NCI-H1930 (cell line): ENCODE data around the gene KLF4.

Source experiments
- DNase-seq, 2 experiments: peaks; one replicate each; lab custom pipeline; 2025; lab: John Stamatoyannopoulos, UW

Gene KLF4

DNA sequence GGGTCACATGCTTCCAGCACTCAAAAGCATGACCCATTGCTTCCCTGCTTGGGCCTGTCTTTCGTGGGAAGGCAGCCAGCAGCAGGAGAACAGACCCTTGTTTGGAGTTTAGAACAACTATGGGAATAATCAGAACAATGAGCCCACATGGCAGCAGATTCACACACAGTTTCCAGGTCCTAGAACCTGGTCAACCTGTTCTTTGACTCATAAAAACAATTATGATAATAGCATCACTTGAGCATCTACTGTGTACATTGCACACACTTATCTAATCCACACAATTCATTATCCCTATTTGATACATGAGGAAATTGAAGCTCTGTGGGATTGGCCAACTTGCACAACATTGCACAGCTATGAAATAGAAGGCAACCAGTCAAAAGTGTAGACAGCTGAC lies 41.7 kb downstream of the KLF4 start:
- no peak for DNase-seq

DNA sequence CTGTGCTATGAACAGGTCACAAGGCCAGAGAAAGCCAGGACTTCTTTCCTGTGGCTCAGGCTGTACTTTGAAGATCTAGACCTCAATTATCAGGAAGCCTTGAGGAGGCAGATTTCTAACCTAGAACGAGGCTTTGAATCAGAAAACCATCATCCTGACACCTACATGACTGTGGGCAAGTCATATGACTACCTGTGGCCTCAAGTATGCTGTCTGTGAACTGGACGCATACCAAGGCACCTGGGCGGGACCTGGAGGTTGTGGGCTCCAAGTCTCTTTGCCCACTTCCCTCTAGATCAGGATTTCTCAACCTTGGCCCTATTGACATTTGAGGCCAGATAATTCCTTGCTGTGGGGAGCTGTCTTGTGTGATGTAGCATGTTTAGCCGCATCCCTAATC lies 42.5 kb downstream of the KLF4 start:
- no peak for DNase-seq

DNA sequence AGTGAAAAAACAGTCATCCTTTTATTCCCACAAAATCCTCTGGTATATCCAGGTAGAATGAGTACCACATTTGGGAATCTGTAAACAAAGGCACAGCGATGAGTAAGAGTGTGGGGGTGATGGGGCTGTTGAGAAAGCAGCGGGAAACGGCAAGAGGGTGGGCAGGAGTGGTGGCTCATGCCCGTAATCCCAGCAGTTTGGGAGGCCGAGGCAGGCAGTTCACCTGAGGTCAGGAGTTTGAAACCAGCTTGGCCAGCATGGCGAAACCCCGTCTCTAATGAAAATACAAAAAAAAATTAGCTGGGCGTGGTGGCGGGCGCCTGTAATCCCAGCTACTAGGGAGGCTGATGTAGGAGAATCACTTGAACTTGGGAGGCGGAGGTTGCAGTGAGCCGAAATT lies 43.1 kb downstream of the KLF4 start:
- no peak for DNase-seq

GRCh38 chr9:107443786-107444185 lies 45.8 kb downstream of the KLF4 start:
- DNase-seq: no peak

DNA sequence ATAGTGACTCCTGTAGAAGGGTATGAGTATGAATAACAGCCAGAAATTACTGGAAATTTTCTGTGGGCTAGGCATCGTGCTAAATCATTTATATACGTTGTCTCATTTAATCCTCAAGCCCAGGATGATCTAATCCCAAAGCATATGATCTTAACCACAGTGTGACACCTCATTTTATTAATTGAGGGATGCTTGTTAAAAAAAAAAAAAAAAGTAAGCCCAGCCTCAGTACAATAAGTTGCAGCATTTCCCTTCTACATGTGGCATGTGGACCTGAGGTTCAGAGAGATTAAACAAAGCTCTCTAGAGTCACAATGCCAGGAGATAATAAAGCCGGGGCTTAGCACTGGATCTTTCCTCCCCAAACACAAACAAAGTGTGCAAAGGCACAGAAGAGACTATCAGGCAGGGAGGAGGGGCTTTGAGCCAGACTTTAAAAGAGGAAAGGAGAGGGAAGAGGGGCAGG lies 49.5 kb downstream of the KLF4 start:
- no peak for DNase-seq

GRCh38 chr9:107438211-107439031 lies 51.1 kb downstream of the KLF4 start:
- DNase-seq: no peak

GRCh38 chr9:107437716-107438115 lies 51.9 kb downstream of the KLF4 start:
- no peak for DNase-seq

GRCh38 chr9:107435415-107435814 lies 54.2 kb downstream of the KLF4 start:
- DNase-seq: no peak
